HepG2 (cell line): ENCODE results near the gene FAM229A. TPM values are rescaled to one million over a fixed set of nuclear protein-coding genes. Genes with fewer than 3 reads are reported as not detected.
A peak's percentile ranks its signal among the peaks of the same experiment; 100 is the strongest.

Experiments used
- CSRNP1 ChIP-seq: sonication (generic); formaldehyde crosslinking; IDR thresholded peaks from 2 replicates; pipeline ENCODE4 v1.8.1; 2023; ENCODE audit warnings: mild to moderate bottlenecking, missing genetic modification reagents
- FIP1L1 ChIP-seq: fragments of 200-400 bp; formaldehyde crosslinking; IDR thresholded peaks from 2 replicates; pipeline ENCODE4 v1.6.1; 2018; ENCODE audit warnings: low read depth, mild to moderate bottlenecking, low read length, moderate library complexity, borderline replicate concordance; ENCODE audit not compliant: insufficient read depth
- HDAC1 ChIP-seq: sonication (generic); formaldehyde crosslinking; IDR thresholded peaks from 2 replicates; pipeline ENCODE4 v1.5.1; 2020; ENCODE audit warnings: mild to moderate bottlenecking, missing genetic modification reagents
- HNF1A ChIP-seq, 2 experiments: sonication (generic) in 1 of 2; formaldehyde crosslinking in 1 of 2; IDR thresholded peaks; 2 replicates each; pipeline versions ENCODE4 v1.4.0 to v1.6.1; 2016 to 2020; ENCODE audit warnings: borderline replicate concordance in 1 of 2, low read depth in 1 of 2, mild to moderate bottlenecking in 1 of 2, missing genetic modification reagents in 1 of 2
- HNRNPLL ChIP-seq: fragments of 200-400 bp; formaldehyde crosslinking; IDR thresholded peaks from 2 replicates; pipeline ENCODE4 v1.6.1; 2017; ENCODE audit warnings: mild to moderate bottlenecking, low read depth, low read length; ENCODE audit not compliant: poor library complexity, severe bottlenecking
- MYNN ChIP-seq: sonication (generic); formaldehyde crosslinking; IDR thresholded peaks from 2 replicates; pipeline ENCODE4 v1.4.0; 2020; ENCODE audit warnings: mild to moderate bottlenecking, low read depth, missing genetic modification reagents
- NR3C1 ChIP-seq: sonication (generic); formaldehyde crosslinking; IDR thresholded peaks from 2 replicates; pipeline ENCODE4 v1.4.0; 2020; ENCODE audit warnings: missing genetic modification reagents
- PHB2 ChIP-seq: fragments of 450-650 bp; IDR thresholded peaks from 2 replicates; pipeline ENCODE4 v1.6.1; 2018; ENCODE audit not compliant: partially characterized antibody
- RCOR2 ChIP-seq: IDR thresholded peaks from 2 replicates; pipeline ENCODE4 v1.6.1; 2016; ENCODE audit warnings: missing biosample characterization, missing genetic modification reagents
- ZFP37 ChIP-seq: sonication (generic); formaldehyde crosslinking; IDR thresholded peaks from 2 replicates; pipeline ENCODE4 v1.4.0; 2020; ENCODE audit warnings: missing genetic modification reagents, borderline replicate concordance
- ZFP90 ChIP-seq: sonication (generic); formaldehyde crosslinking; IDR thresholded peaks from 2 replicates; pipeline ENCODE4 v1.8.0; 2022; ENCODE audit warnings: missing genetic modification reagents, mild to moderate bottlenecking, inconsistent platforms, borderline replicate concordance
- ZNF10 ChIP-seq: sonication (generic); formaldehyde crosslinking; IDR thresholded peaks from 2 replicates; pipeline ENCODE4 v1.4.0; 2020; ENCODE audit warnings: mild to moderate bottlenecking, low read depth, missing genetic modification reagents, borderline replicate concordance
- ZNF276 ChIP-seq: sonication (generic); formaldehyde crosslinking; IDR thresholded peaks from 2 replicates; pipeline ENCODE4 v1.4.0; 2020; ENCODE audit warnings: mild to moderate bottlenecking, low read depth, missing genetic modification reagents
- ZNF33A ChIP-seq: sonication (generic); formaldehyde crosslinking; IDR thresholded peaks from 2 replicates; pipeline ENCODE4 v1.5.1; 2020; ENCODE audit warnings: missing genetic modification reagents, mild to moderate bottlenecking, moderate library complexity, borderline replicate concordance
- ZNF550 ChIP-seq: sonication (generic); formaldehyde crosslinking; IDR thresholded peaks from 2 replicates; pipeline ENCODE4 v1.4.0; 2020; ENCODE audit warnings: mild to moderate bottlenecking, missing genetic modification reagents, borderline replicate concordance
- ZNF615 ChIP-seq: sonication (generic); formaldehyde crosslinking; IDR thresholded peaks from 2 replicates; pipeline ENCODE4 v1.5.0; 2020; ENCODE audit warnings: mild to moderate bottlenecking, missing genetic modification reagents, borderline replicate concordance
- ZNF652 ChIP-seq: IDR thresholded peaks from 2 replicates; pipeline ENCODE4 v1.6.1; 2016; ENCODE audit warnings: low read depth, borderline replicate concordance
- ZNF670 ChIP-seq: sonication (generic); formaldehyde crosslinking; IDR thresholded peaks from 2 replicates; pipeline ENCODE4 v1.8.0; 2022; ENCODE audit warnings: mild to moderate bottlenecking, missing genetic modification reagents, borderline replicate concordance
- ZNF746 ChIP-seq: sonication (generic); formaldehyde crosslinking; IDR thresholded peaks from 2 replicates; pipeline ENCODE4 v1.8.0; 2022; ENCODE audit warnings: mild to moderate bottlenecking, missing genetic modification reagents
- ZNF780A ChIP-seq: sonication (generic); formaldehyde crosslinking; IDR thresholded peaks from 2 replicates; pipeline ENCODE4 v1.8.0; 2022; ENCODE audit warnings: mild to moderate bottlenecking, missing genetic modification reagents, moderate library complexity
- polyA plus RNA-seq, 8 experiments: library from polyadenylated mRNA; depleted of rRNA in 3 of 8; stranded (reverse) in 7 of 8; unstranded in 1 of 8; fragments of >200 nt; fragmentation: Illumina TruSeq in 4 of 8; extraction: Trizol in 4 of 8; gene quantifications; 2 replicates each; pipeline versions ENCODE4 v1.2.1 to v1.2.3, GENCODE V29; 2011 to 2016; ENCODE audit warnings: low read depth in 4 of 8, missing spikeins in 1 of 8, mixed read lengths in 1 of 8; ENCODE audit not compliant: insufficient read depth in 1 of 8
- total RNA-seq, 5 experiments: library from RNA; depleted of rRNA; stranded (reverse); fragments of >200 nt; fragmentation: Illumina TruSeq; extraction: Trizol; gene quantifications; 2 replicates each; pipeline ENCODE4 v1.2.3, GENCODE V29; 2016; ENCODE audit warnings: low read depth in 1 of 5

FAM229A gene
- total and polyA plus RNA-seq, 2 of the 13 experiments (the other 11 are each of a cell fraction or from before 2014, with no cell fraction given), result 3.2 to 17.6 TPM

GRCh38 chr1:32321712-32322291 lies 40.5 kb downstream of the FAM229A start (continued):
- TF ChIP-seq HNF1A (IDR thresholded peaks at IDR 0.05; ENCODE audit: low read depth) (peak; percentile 34; the same call in 1 of the 2 replicates), HNF1A (CRISPR knock-in tag; IDR thresholded peaks at IDR 0.05; ENCODE audit: borderline replicate concordance) (peak; percentile 57; the same call in 1 of the 2 replicates), ZNF550 (CRISPR knock-in tag) (no peak), ZNF746 (CRISPR knock-in tag) (peak; percentile 42; the same call in 1 of the 2 replicates), NR3C1 (CRISPR knock-in tag) (no peak), HNRNPLL (no peak), ZNF615 (CRISPR knock-in tag) (no peak; the same call in 1 of the 2 replicates), FIP1L1 (no peak), RCOR2 (no peak; the same call in 1 of the 2 replicates), HDAC1 (CRISPR knock-in tag) (peak; percentile 85), ZNF10 (no peak), PHB2 (no peak), ZNF652 (peak; percentile 74; the same call in 1 of the 2 replicates), ZNF780A (CRISPR knock-in tag) (no peak), ZNF670 (CRISPR knock-in tag) (peak; percentile 38; the same call in 1 of the 2 replicates), MYNN (CRISPR knock-in tag) (no peak), ZFP37 (0 out of 2 replicates have a peak, but pooled peaks have one; percentile 73), CSRNP1 (CRISPR knock-in tag) (no peak), ZNF33A (CRISPR knock-in tag) (peak; percentile 32; the same call in 1 of the 2 replicates), ZNF276 (CRISPR knock-in tag) (no peak), ZFP90 (no peak)
